H1 (cell line): ENCODE measurements around the gene GALNT6. TPM values are rescaled to one million over a fixed set of nuclear protein-coding genes. Genes with fewer than 3 reads are reported as not detected.

Experiments used
- CTCF ChIA-PET: fragments of 300-600 bp; sonication (Branson Sonifier 250); formaldehyde crosslinking; loops from one replicate; lab custom pipeline; 2021; ENCODE audit not compliant: partially characterized antibody; lab: Charles Lee
- POLR2A ChIA-PET: fragments of 300-600 bp; sonication (Branson Sonifier 250); formaldehyde crosslinking; loops from one replicate; lab custom pipeline; 2021; ENCODE audit warnings: inconsistent platforms; ENCODE audit not compliant: partially characterized antibody; lab: Charles Lee
- DNase-seq, 2 experiments: peaks; one replicate each; pipeline versions ENCODE4 v3.0.0 to v3.0.0-alpha.2; 2010 to 2022; ENCODE audit warnings: low spot score in 2 of 2, low read depth in 1 of 2, mixed read lengths in 1 of 2
- FAIRE-seq: peaks from 2 replicates; lab custom pipeline; 2011; peaks lifted over from hg19 to GRCh38; lab: Jason Lieb, UNC
- H2AFZ ChIP-seq: 2 replicates; pipeline ENCODE4 v1.8.1; 2012; ENCODE audit warnings: low read length, inconsistent platforms
- H2AK5ac ChIP-seq: 2 replicates; pipeline ENCODE4 v1.6.1; 2013; ENCODE audit warnings: low read depth, low read length
- H2BK120ac ChIP-seq: replicated peaks from 2 replicates; pipeline ENCODE3; 2013; ENCODE audit warnings: low read depth, low read length, inconsistent platforms
- H2BK12ac ChIP-seq: 2 replicates; pipeline ENCODE4 v1.6.1; 2013; ENCODE audit warnings: low read depth, low read length
- H2BK15ac ChIP-seq: 2 replicates; pipeline ENCODE4 v1.6.1; 2013; ENCODE audit warnings: low read length
- H2BK20ac ChIP-seq: 2 replicates; pipeline ENCODE4 v1.6.1; 2013; ENCODE audit warnings: low read length
- H2BK5ac ChIP-seq: 2 replicates; pipeline ENCODE4 v1.6.1; 2013; ENCODE audit warnings: low read depth, low read length
- H3K14ac ChIP-seq: 2 replicates; pipeline ENCODE4 v1.6.1; 2013; ENCODE audit warnings: inconsistent platforms; ENCODE audit not compliant: insufficient read length
- H3K18ac ChIP-seq: 2 replicates; pipeline ENCODE4 v1.6.1; 2013; ENCODE audit warnings: low read length; ENCODE audit errors: extremely low read depth
- H3K23ac ChIP-seq: 2 replicates; pipeline ENCODE4 v1.6.1; 2013; ENCODE audit warnings: inconsistent platforms; ENCODE audit not compliant: insufficient read length
- H3K23me2 ChIP-seq: 2 replicates; pipeline ENCODE4 v1.6.1; 2013; ENCODE audit warnings: low read depth, low read length
- H3K27ac ChIP-seq: 2 replicates; pipeline ENCODE4 v1.6.1; 2011; ENCODE audit warnings: low read depth, low read length, inconsistent platforms
- H3K27me3 ChIP-seq, 4 experiments: replicated peaks in 1 of 4; 1 replicate in 1 of 4; 2 replicates in 3 of 4; pipeline versions ENCODE4 v1.6.1 to v1.8.1; 2011 to 2013; ENCODE audit warnings: low read length in 3 of 4, mild to moderate bottlenecking in 3 of 4, inconsistent platforms in 2 of 4, mixed read lengths in 2 of 4, moderate library complexity in 1 of 4; ENCODE audit not compliant: control insufficient read depth in 3 of 4, insufficient read depth in 3 of 4; ENCODE audit errors: extremely low read depth in 1 of 4
- H3K36me3 ChIP-seq, 4 experiments: 2 replicates each; pipeline versions ENCODE4 v1.6.1 to v1.8.1; 2011 to 2013; ENCODE audit warnings: mild to moderate bottlenecking in 4 of 4, low read length in 3 of 4, moderate library complexity in 2 of 4, control low read depth in 1 of 4, inconsistent platforms in 1 of 4; ENCODE audit not compliant: insufficient read depth in 4 of 4, control insufficient read depth in 2 of 4
- H3K4ac ChIP-seq: replicated peaks from 2 replicates; pipeline ENCODE3; 2013; ENCODE audit warnings: low read length, low read depth, mixed read lengths, inconsistent platforms; ENCODE audit not compliant: insufficient read length
- H3K4me1 ChIP-seq, 4 experiments: replicated peaks in 1 of 4; 1 replicate in 1 of 4; 2 replicates in 3 of 4; pipeline versions ENCODE4 v1.6.1 to v1.8.1; 2011 to 2013; ENCODE audit warnings: low read length in 3 of 4, inconsistent platforms in 2 of 4, mixed read lengths in 1 of 4; ENCODE audit not compliant: insufficient read depth in 4 of 4, control insufficient read depth in 3 of 4
- H3K4me2 ChIP-seq, 2 experiments: 2 replicates each; pipeline versions ENCODE4 v1.6.1 to v1.8.1; 2011 to 2013; ENCODE audit warnings: low read depth in 2 of 2, low read length in 2 of 2, control low read depth in 1 of 2, inconsistent platforms in 1 of 2, mild to moderate bottlenecking in 1 of 2; ENCODE audit not compliant: insufficient read depth in 1 of 2
- H3K4me3 ChIP-seq, 4 experiments: fragments of 200-600, 300-600 bp in 1 of 4; sonication (generic), shearing (Covaris generic), sonication (Bioruptor Twin) in 1 of 4; 2 replicates each; pipeline versions ENCODE4 v1.5.1 to v1.8.1; 2011 to 2016; ENCODE audit warnings: low read length in 4 of 4, low read depth in 3 of 4, control low read depth in 2 of 4, inconsistent platforms in 2 of 4, mild to moderate bottlenecking in 2 of 4, mixed read lengths in 1 of 4, moderate library complexity in 1 of 4; ENCODE audit not compliant: insufficient read depth in 2 of 4; ENCODE audit errors: extremely low read depth in 1 of 4
- H3K56ac ChIP-seq: replicated peaks from 2 replicates; pipeline ENCODE3; 2013; ENCODE audit warnings: low read depth, mild to moderate bottlenecking, mixed read lengths, low read length, inconsistent platforms; ENCODE audit not compliant: insufficient read length
- H3K79me1 ChIP-seq: 2 replicates; pipeline ENCODE4 v1.6.1; 2013; ENCODE audit warnings: low read depth, low read length, control low read depth
- H3K79me2 ChIP-seq, 2 experiments: 2 replicates each; pipeline versions ENCODE4 v1.6.1 to v1.8.1; 2012 to 2013; ENCODE audit warnings: low read length in 2 of 2, mild to moderate bottlenecking in 2 of 2, inconsistent platforms in 1 of 2; ENCODE audit not compliant: insufficient read depth in 2 of 2, control insufficient read depth in 1 of 2
- H3K9ac ChIP-seq, 4 experiments: replicated peaks in 1 of 4; 1 replicate in 1 of 4; 2 replicates in 3 of 4; pipeline versions ENCODE4 v1.6.1 to v1.8.1; 2011 to 2013; ENCODE audit warnings: low read depth in 3 of 4, low read length in 3 of 4, control low read depth in 2 of 4, mild to moderate bottlenecking in 2 of 4, moderate library complexity in 2 of 4, inconsistent platforms in 1 of 4; ENCODE audit errors: extremely low read depth in 1 of 4
- H3K9me3 ChIP-seq, 2 experiments: 2 replicates each; pipeline versions ENCODE4 v1.6.1 to v1.8.1; 2012 to 2013; ENCODE audit warnings: mild to moderate bottlenecking in 2 of 2, moderate library complexity in 2 of 2, control low read depth in 1 of 2, inconsistent platforms in 1 of 2, low read depth in 1 of 2, low read length in 1 of 2, mixed read lengths in 1 of 2; ENCODE audit not compliant: insufficient read depth in 2 of 2
- H4K20me1 ChIP-seq, 2 experiments: replicated peaks in 1 of 2; 2 replicates each; pipeline versions ENCODE3 to v1.8.1; 2011 to 2013; ENCODE audit warnings: inconsistent platforms in 2 of 2, low read length in 2 of 2, mild to moderate bottlenecking in 1 of 2; ENCODE audit not compliant: insufficient read depth in 2 of 2, control insufficient read depth in 1 of 2
- H4K5ac ChIP-seq: 2 replicates; pipeline ENCODE4 v1.6.1; 2013; ENCODE audit warnings: low read length, low read depth, mixed read lengths, inconsistent platforms; ENCODE audit not compliant: insufficient read length
- H4K8ac ChIP-seq: 2 replicates; pipeline ENCODE4 v1.8.0; 2013; ENCODE audit warnings: mild to moderate bottlenecking, moderate library complexity, low read length, inconsistent platforms; ENCODE audit not compliant: insufficient read depth; ENCODE audit errors: extremely low read depth
- H4K91ac ChIP-seq: replicated peaks from 2 replicates; pipeline ENCODE3; 2013; ENCODE audit warnings: low read length, mixed read lengths, inconsistent platforms; ENCODE audit not compliant: insufficient read length
- CHD1 ChIP-seq: IDR thresholded peaks from 2 replicates; pipeline ENCODE4 v1.6.1; 2012; ENCODE audit warnings: low read depth, low read length, improper control_type of control experiment
- EP300 ChIP-seq, 2 experiments: IDR thresholded peaks; 1 replicate in 1 of 2; 2 replicates in 1 of 2; pipeline ENCODE4 v1.6.1; 2011 to 2012; ENCODE audit warnings: low read depth in 2 of 2, low read length in 2 of 2, mild to moderate bottlenecking in 2 of 2, borderline replicate concordance in 1 of 2, inconsistent platforms in 1 of 2, moderate library complexity in 1 of 2
- EZH2 ChIP-seq: fragments of 200-600 bp; sonication (generic); IDR thresholded peaks from 2 replicates; pipeline ENCODE4 v1.7.1; 2012; ENCODE audit warnings: low read depth, mild to moderate bottlenecking, moderate library complexity, low read length, inconsistent platforms; ENCODE audit not compliant: severe bottlenecking
- FOSL1 ChIP-seq: IDR thresholded peaks from 2 replicates; pipeline ENCODE4 v1.6.1; 2011; ENCODE audit warnings: mild to moderate bottlenecking, low read depth, low read length, moderate library complexity; ENCODE audit not compliant: insufficient read depth
- KDM5A ChIP-seq: fragments of 200-600 bp; IDR thresholded peaks from 2 replicates; pipeline ENCODE4 v1.7.1; 2012; ENCODE audit warnings: mild to moderate bottlenecking, low read length, inconsistent platforms, mixed read lengths
- RXRA ChIP-seq: IDR thresholded peaks from 2 replicates; pipeline ENCODE4 v1.6.1; 2011; ENCODE audit warnings: low read depth, mild to moderate bottlenecking, low read length, moderate library complexity; ENCODE audit not compliant: insufficient read depth
- SP2 ChIP-seq: IDR thresholded peaks from 2 replicates; pipeline ENCODE4 v1.6.1; 2012; ENCODE audit warnings: mild to moderate bottlenecking, low read length, inconsistent platforms
- TCF12 ChIP-seq: IDR thresholded peaks from 2 replicates; pipeline ENCODE4 v1.6.1; 2011; ENCODE audit warnings: low read depth, mild to moderate bottlenecking, low read length
- TEAD4 ChIP-seq: IDR thresholded peaks from 2 replicates; pipeline ENCODE4 v1.6.1; 2012; ENCODE audit warnings: low read depth, low read length, inconsistent platforms, mixed read lengths
- YY1 ChIP-seq: IDR thresholded peaks from 2 replicates; pipeline ENCODE4 v1.6.1; 2011; ENCODE audit warnings: low read depth, mild to moderate bottlenecking, low read length
- WGBS, 2 experiments: shearing (Covaris generic) in 1 of 2; methylation state at CpG; one replicate each; pipeline versions ENCODE4 v1.1.6 to v1.1.7; 2013 to 2015; ENCODE audit warnings: low lambda C conversion rate in 2 of 2, mixed read lengths in 2 of 2, inconsistent platforms in 1 of 2, low coverage in 1 of 2, missing lambda C conversion rate in 1 of 2; ENCODE audit not compliant: insufficient replicate concordance in 2 of 2, insufficient coverage in 1 of 2, insufficient read length in 1 of 2; ENCODE audit errors: extremely low coverage in 1 of 2, missing lambda C conversion rate in 1 of 2; 5-methylcytosine and 5-hydroxymethylcytosine counted together
- polyA plus RNA-seq, 7 experiments: library from polyadenylated mRNA; depleted of rRNA in 3 of 7; stranded (reverse) in 5 of 7; unstranded in 2 of 7; fragments of >200 nt in 5 of 7; fragments of 200-250 nt in 2 of 7; gene quantifications; 1 replicate in 5 of 7; 2 replicates in 1 of 7; 4 replicates in 1 of 7; pipeline versions ENCODE4 v1.2.1 to v1.2.3, GENCODE V29; 2011 to 2013; ENCODE audit warnings: missing spikeins in 2 of 7, mixed read lengths in 2 of 7
- total RNA-seq: library from RNA; stranded (reverse); fragmentation: NEBNext Ultra II Directional; extraction: Animal tissue kit (Norgen Biotek cat#: 25700); gene quantifications from 2 replicates; pipeline ENCODE4 v1.2.1, GENCODE V29; 2021
- TF ChIP-seq, protein P1 (sequence below): IDR thresholded peaks from 2 replicates; pipeline ENCODE4 v1.6.1; 2011; ENCODE audit warnings: low read length, improper control_type of control experiment

The GALNT6 gene
- total and polyA plus RNA-seq, 2 of the 8 experiments (the other 6 are each of a cell fraction or from before 2014, with no cell fraction given) = 5.8 to 10.7 TPM

DNA sequence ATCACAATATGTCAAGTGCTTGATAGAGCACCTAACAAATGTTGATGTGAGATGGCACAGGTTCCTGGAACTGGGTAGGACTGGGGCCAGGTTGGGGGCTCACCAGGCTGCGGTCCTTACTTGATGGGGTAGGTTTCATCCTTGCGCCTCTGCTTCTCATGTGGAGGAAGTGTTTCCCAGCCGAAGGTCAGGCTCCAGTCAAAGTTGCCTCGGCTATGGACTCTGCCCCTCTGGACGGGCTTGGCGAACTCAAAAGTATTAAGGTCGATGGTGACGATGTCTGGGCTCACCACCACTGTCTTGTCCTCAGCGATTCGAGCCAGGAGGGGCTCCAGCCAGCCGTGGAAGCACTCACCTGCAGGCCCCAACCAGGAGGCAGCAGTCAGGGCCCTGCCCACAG is 27.2 kb downstream of the GALNT6 start:
- H4K20me1 ChIP-seq = no peaks in the 10 kb centered on the region
- DNase-seq = no peak
- 94% methylated on average over 11 of the region's 11 CpGs; no CpG with 5 or more reads in 1 of the 2 experiments for WGBS, 2 experiments
- CTCF ChIA-PET = interaction anchor here (0.8 to 1.2 kb wide), 2 partner anchors 10 to 63 kb away, joined by 3 to 4 read pairs; no protein-coding TSS in a partner anchor
- no peaks in the 10 kb centered on the region for H3K9me3 ChIP-seq
- TF ChIP-seq TCF12 (no peak), KDM5A (no peak), YY1 (no peak), CHD1 (no peak), EZH2 (no peak), EP300 (IDR thresholded peaks at IDR 0.05; ENCODE audit: borderline replicate concordance in 1 of 2, low read depth in 2 of 2, low read length in 2 of 2) (no peak), RXRA (no peak), SP2 (no peak), FOSL1 (no peak), TEAD4 (no peak)
- TF ChIP-seq, protein P1, sequence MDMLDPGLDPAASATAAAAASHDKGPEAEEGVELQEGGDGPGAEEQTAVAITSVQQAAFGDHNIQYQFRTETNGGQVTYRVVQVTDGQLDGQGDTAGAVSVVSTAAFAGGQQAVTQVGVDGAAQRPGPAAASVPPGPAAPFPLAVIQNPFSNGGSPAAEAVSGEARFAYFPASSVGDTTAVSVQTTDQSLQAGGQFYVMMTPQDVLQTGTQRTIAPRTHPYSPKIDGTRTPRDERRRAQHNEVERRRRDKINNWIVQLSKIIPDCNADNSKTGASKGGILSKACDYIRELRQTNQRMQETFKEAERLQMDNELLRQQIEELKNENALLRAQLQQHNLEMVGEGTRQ = no peak
- H3K4me2 ChIP-seq = no peak overlapping the region
- no peaks in the 10 kb centered on the region for H3K27me3 ChIP-seq
- H3K23me2 ChIP-seq = no peaks in the 10 kb centered on the region
- no peak overlapping the region for H4K5ac ChIP-seq
- no peak overlapping the region for H2AFZ ChIP-seq
- no peak overlapping the region for H3K18ac ChIP-seq
- no peaks in the 10 kb centered on the region; a peak in 2 of 7 replicates for H3K4me1 ChIP-seq
- no peak overlapping the region for H3K56ac ChIP-seq
- FAIRE-seq = no peak
- no peaks in the 10 kb centered on the region for H3K79me1 ChIP-seq
- peaks cover 0 to 11% (median 0%) of the 10 kb centered on the region in 4 experiments; a peak in 4 of 8 replicates for H3K36me3 ChIP-seq
- no peak overlapping the region for H3K4me3 ChIP-seq
- H4K8ac ChIP-seq = no peak overlapping the region
- H2AK5ac ChIP-seq = no peak overlapping the region
- H2BK5ac ChIP-seq = no peak overlapping the region
- H3K27ac ChIP-seq = no peak overlapping the region
- no peak overlapping the region; the same call in 1 of the 2 replicates for H2BK20ac ChIP-seq
- H3K23ac ChIP-seq = no peak overlapping the region
- H2BK15ac ChIP-seq = no peak overlapping the region
- no peak overlapping the region for H2BK120ac ChIP-seq
- no peak overlapping the region for H2BK12ac ChIP-seq
- no peak overlapping the region for H3K4ac ChIP-seq
- H4K91ac ChIP-seq = no peak overlapping the region
- H3K79me2 ChIP-seq = no peaks in the 10 kb centered on the region
- no peak overlapping the region for H3K14ac ChIP-seq
- H3K9ac ChIP-seq = no peak overlapping the region
- POLR2A ChIA-PET = interaction anchor here (1.0 to 1.2 kb wide), 3 partner anchors 8 to 14 kb away, joined by 3 to 4 read pairs (median 3); no protein-coding TSS in a partner anchor
